Neuronal stem cell (in vitro differentiated cells): Measurements from ENCODE around the gene RIN3.

ENCODE experiments used
- DNase-seq: peaks from one replicate; pipeline ENCODE4 v3.0.0-alpha.2; 2013; ENCODE audit warnings: low spot score
- H2AFZ ChIP-seq: one replicate; pipeline ENCODE4 v1.6.1; 2013; ENCODE audit warnings: mild to moderate bottlenecking, low read length, inconsistent platforms
- H2AK5ac ChIP-seq: 2 replicates; pipeline ENCODE4 v1.6.1; 2013; ENCODE audit warnings: low read depth, mild to moderate bottlenecking, inconsistent platforms, low read length, moderate library complexity, mixed read lengths
- H2BK120ac ChIP-seq: 2 replicates; pipeline ENCODE4 v1.6.1; 2013; ENCODE audit warnings: low read depth, mild to moderate bottlenecking, inconsistent platforms, low read length, moderate library complexity, mixed read lengths
- H2BK12ac ChIP-seq: one replicate; pipeline ENCODE4 v1.6.1; 2013; ENCODE audit warnings: low read length, inconsistent platforms
- H2BK15ac ChIP-seq: 2 replicates; pipeline ENCODE4 v1.6.1; 2013; ENCODE audit warnings: mild to moderate bottlenecking, low read length, inconsistent platforms, mixed read lengths
- H2BK5ac ChIP-seq: one replicate; pipeline ENCODE4 v1.6.1; 2013; ENCODE audit warnings: inconsistent platforms, mild to moderate bottlenecking, low read length, moderate library complexity
- H3K14ac ChIP-seq: one replicate; pipeline ENCODE4 v1.6.1; 2013; ENCODE audit warnings: low read length, inconsistent platforms
- H3K18ac ChIP-seq: 2 replicates; pipeline ENCODE4 v1.6.1; 2013; ENCODE audit warnings: low read length, inconsistent platforms
- H3K23ac ChIP-seq: 2 replicates; pipeline ENCODE4 v1.6.1; 2013; ENCODE audit warnings: low read depth, mild to moderate bottlenecking, mixed read lengths, low read length, inconsistent platforms; ENCODE audit not compliant: poor library complexity
- H3K27ac ChIP-seq: replicated peaks from 3 replicates; pipeline ENCODE4 v1.5.1; 2013; ENCODE audit warnings: low read length, inconsistent platforms
- H3K27me3 ChIP-seq, 3 experiments: 2 replicates each; pipeline ENCODE4 v1.6.1; 2013; ENCODE audit warnings: low read length in 3 of 3, mild to moderate bottlenecking in 2 of 3, inconsistent platforms in 1 of 3, low read depth in 1 of 3, mixed read lengths in 1 of 3, moderate library complexity in 1 of 3; ENCODE audit not compliant: control insufficient read depth in 3 of 3, insufficient read depth in 3 of 3
- H3K36me3 ChIP-seq, 2 donors: replicated peaks in 1 of 2; 2 replicates each; pipeline ENCODE4 v1.6.1; 2013; ENCODE audit warnings: low read length in 2 of 2; ENCODE audit not compliant: control insufficient read depth in 2 of 2, insufficient read depth in 2 of 2
- H3K4ac ChIP-seq: 2 replicates; pipeline ENCODE4 v1.6.1; 2013; ENCODE audit warnings: inconsistent platforms, mild to moderate bottlenecking, low read length, moderate library complexity
- H3K4me1 ChIP-seq, 2 donors: 1 replicate in 1 of 2; 2 replicates in 1 of 2; pipeline ENCODE4 v1.6.1; 2013; ENCODE audit warnings: low read length in 2 of 2, low read depth in 1 of 2; ENCODE audit not compliant: control insufficient read depth in 2 of 2, insufficient read depth in 1 of 2
- H3K4me2 ChIP-seq: one replicate; pipeline ENCODE4 v1.6.1; 2013; ENCODE audit warnings: mild to moderate bottlenecking, low read length, inconsistent platforms; ENCODE audit not compliant: insufficient read depth, poor library complexity, severe bottlenecking
- H3K4me3 ChIP-seq, 2 donors: 2 replicates each; pipeline ENCODE4 v1.5.1; 2013; ENCODE audit warnings: low read length in 2 of 2, mild to moderate bottlenecking in 2 of 2, inconsistent platforms in 1 of 2, moderate library complexity in 1 of 2
- H3K79me1 ChIP-seq: one replicate; pipeline ENCODE4 v1.6.1; 2013; ENCODE audit warnings: low read depth, mild to moderate bottlenecking, inconsistent platforms, low read length, moderate library complexity
- H3K9ac ChIP-seq: one replicate; pipeline ENCODE4 v1.6.1; 2013; ENCODE audit warnings: mild to moderate bottlenecking, low read depth, low read length, inconsistent platforms; ENCODE audit not compliant: poor library complexity
- H3K9me3 ChIP-seq, 2 donors: replicated peaks in 1 of 2; 2 replicates each; pipeline versions ENCODE3 to v1.6.1; 2013; ENCODE audit warnings: low read length in 2 of 2, mild to moderate bottlenecking in 2 of 2, inconsistent platforms in 1 of 2, low read depth in 1 of 2, mixed read lengths in 1 of 2, moderate library complexity in 1 of 2; ENCODE audit not compliant: control insufficient read depth in 2 of 2, insufficient read depth in 1 of 2
- H4K8ac ChIP-seq: one replicate; pipeline ENCODE4 v1.6.1; 2013; ENCODE audit warnings: low read depth, mild to moderate bottlenecking, inconsistent platforms, low read length, moderate library complexity
- H4K91ac ChIP-seq: one replicate; pipeline ENCODE4 v1.6.1; 2013; ENCODE audit warnings: low read length, low read depth, mild to moderate bottlenecking, inconsistent platforms; ENCODE audit not compliant: poor library complexity
- WGBS, 2 donors: extraction: QIAGEN DNeasy Blood & Tissue Kit; methylation state at CpG; one replicate each; pipeline ENCODE4 v1.1.7; 2013; ENCODE audit warnings: missing lambda C conversion rate in 2 of 2, mixed read lengths in 1 of 2; ENCODE audit not compliant: insufficient read length in 2 of 2, insufficient replicate concordance in 1 of 2; ENCODE audit errors: extremely low coverage in 2 of 2; 5-methylcytosine and 5-hydroxymethylcytosine counted together

Gene RIN3

GRCh38 chr14:92675976-92676375, 162.4 kb downstream of the RIN3 start:
- no peak overlapping the region for H3K9ac ChIP-seq

GRCh38 chr14:92676403-92677086, 163.0 kb downstream of the RIN3 start:
- no peak for DNase-seq
- H2BK120ac ChIP-seq: no peak overlapping the region
- H3K36me3 ChIP-seq: peaks cover 0 to 12% of the 10 kb centered on the region in 2 donors
- H3K9ac ChIP-seq: no peak overlapping the region
- no peak overlapping the region for H2AK5ac ChIP-seq
- H3K9me3 ChIP-seq: no peaks in the 10 kb centered on the region
- no CpG with 5 or more reads among the region's 8 CpGs for WGBS, 2 donors
- H3K27ac ChIP-seq: no peak overlapping the region
- no peak overlapping the region for H2BK15ac ChIP-seq
- no peak overlapping the region for H2BK12ac ChIP-seq
- H4K8ac ChIP-seq: no peak overlapping the region
- H4K91ac ChIP-seq: no peak overlapping the region
- H2BK5ac ChIP-seq: no peak overlapping the region
- no peaks in the 10 kb centered on the region for H3K27me3 ChIP-seq
- H3K4me1 ChIP-seq: no peaks in the 10 kb centered on the region
- peak overlapping the region; percentile 11 for H3K14ac ChIP-seq
- no peak overlapping the region for H3K4ac ChIP-seq
- H3K18ac ChIP-seq: no peak overlapping the region
- H3K4me3 ChIP-seq: no peak overlapping the region
- no peaks in the 10 kb centered on the region for H3K79me1 ChIP-seq
- no peak overlapping the region for H2AFZ ChIP-seq
- H3K4me2 ChIP-seq: no peak overlapping the region
- no peak overlapping the region for H3K23ac ChIP-seq

More at GRCh38 chr14:92675976-92676375, 162.4 kb downstream of the RIN3 start:
- no peak overlapping the region for H3K23ac ChIP-seq
- WGBS, 2 donors: no CpG with 5 or more reads among the region's 9 CpGs
- no peak overlapping the region for H2AK5ac ChIP-seq
- H4K91ac ChIP-seq: no peak overlapping the region
- no peak overlapping the region for H2BK12ac ChIP-seq
- no peak overlapping the region for H3K4me3 ChIP-seq
- H2AFZ ChIP-seq: no peak overlapping the region
- H3K27me3 ChIP-seq: no peaks in the 10 kb centered on the region
- H3K9me3 ChIP-seq: no peaks in the 10 kb centered on the region
- no peak overlapping the region for H3K4ac ChIP-seq
- H2BK120ac ChIP-seq: no peak overlapping the region
- no peaks in the 10 kb centered on the region for H3K4me1 ChIP-seq
- H3K18ac ChIP-seq: no peak overlapping the region
- DNase-seq: no peak
- H3K36me3 ChIP-seq: peaks cover 0 to 12% of the 10 kb centered on the region in 2 donors
- H2BK15ac ChIP-seq: no peak overlapping the region
- no peaks in the 10 kb centered on the region for H3K79me1 ChIP-seq
- no peak overlapping the region for H3K4me2 ChIP-seq
- no peak overlapping the region for H4K8ac ChIP-seq
- no peak overlapping the region for H2BK5ac ChIP-seq
- H3K14ac ChIP-seq: peak overlapping the region; percentile 11
- H3K27ac ChIP-seq: no peak overlapping the region

- H3K4me2 ChIP-seq: no peak overlapping the region
- H3K4ac ChIP-seq: no peak overlapping the region
- H3K18ac ChIP-seq: no peak overlapping the region
- no peak overlapping the region for H2BK5ac ChIP-seq
- no peak overlapping the region for H2AK5ac ChIP-seq
- WGBS, 2 donors: no CpG with 5 or more reads among the region's 4 CpGs
- H2BK15ac ChIP-seq: no peak overlapping the region
- no peak overlapping the region for H2AFZ ChIP-seq
- DNase-seq: no peak
- H2BK120ac ChIP-seq: no peak overlapping the region
- no peak overlapping the region for H3K9ac ChIP-seq
- no peaks in the 10 kb centered on the region for H3K4me1 ChIP-seq
- no peak overlapping the region for H3K27ac ChIP-seq
- H4K8ac ChIP-seq: no peak overlapping the region
- no peaks in the 10 kb centered on the region for H3K27me3 ChIP-seq
- peaks cover 0 to 12% of the 10 kb centered on the region in 2 donors for H3K36me3 ChIP-seq
- no peaks in the 10 kb centered on the region for H3K79me1 ChIP-seq
- no peak overlapping the region for H3K4me3 ChIP-seq
- no peaks in the 10 kb centered on the region for H3K9me3 ChIP-seq
- no peak overlapping the region for H2BK12ac ChIP-seq
- H3K23ac ChIP-seq: no peak overlapping the region
- H4K91ac ChIP-seq: no peak overlapping the region
- no peak overlapping the region for H3K14ac ChIP-seq
These were observed 163.6 kb downstream of the RIN3 start for GRCh38 chr14:92677087-92677668.

- H2AFZ ChIP-seq: no peak overlapping the region
These were observed 164.4 kb downstream of the RIN3 start for GRCh38 chr14:92677955-92678354.

More at GRCh38 chr14:92677955-92678354, 164.4 kb downstream of the RIN3 start:
- Histone ChIP-seq H3K4me1 (no peaks in the 10 kb centered on the region), H2AK5ac (no peak overlapping the region), H4K8ac (no peak overlapping the region), H3K27me3 (no peaks in the 10 kb centered on the region), H4K91ac (no peak overlapping the region), H2BK15ac (no peak overlapping the region), H3K14ac (no peak overlapping the region), H3K4me2 (no peak overlapping the region), H2BK5ac (no peak overlapping the region), H3K4me3 (no peak overlapping the region), H3K4ac (no peak overlapping the region), H3K9me3 (no peaks in the 10 kb centered on the region), H3K79me1 (no peaks in the 10 kb centered on the region), H3K23ac (no peak overlapping the region), H3K36me3 (peaks cover 0 to 12% of the 10 kb centered on the region in 2 donors), H2BK120ac (no peak overlapping the region), H3K9ac (no peak overlapping the region), H2BK12ac (no peak overlapping the region), H3K27ac (no peak overlapping the region), H3K18ac (no peak overlapping the region)
- no CpG with 5 or more reads among the region's 2 CpGs for WGBS, 2 donors
- DNase-seq: no peak
